Neutrophil (primary cell): Measurements from ENCODE around the gene ACADM.

ENCODE experiments used
- H3K27ac ChIP-seq: fragments of 200-600 bp; sonication (generic); 2 replicates; pipeline ENCODE4 v1.5.1; 2016; ENCODE audit warnings: mild to moderate bottlenecking, moderate library complexity
- H3K27me3 ChIP-seq: fragments of 200-600 bp; sonication (generic); 2 replicates; pipeline ENCODE4 v1.6.0; 2016; ENCODE audit warnings: mild to moderate bottlenecking
- H3K36me3 ChIP-seq: fragments of 200-600 bp; sonication (generic); 2 replicates; pipeline ENCODE4 v1.5.1; 2017
- H3K4me1 ChIP-seq, 2 experiments: fragments of 200-600 bp in 1 of 2; sonication (generic) in 1 of 2; 1 replicate in 1 of 2; 2 replicates in 1 of 2; pipeline versions ENCODE4 v1.5.1 to v1.6.1; 2013 to 2016; ENCODE audit warnings: low read depth in 1 of 2, low read length in 1 of 2, mild to moderate bottlenecking in 1 of 2, moderate library complexity in 1 of 2; ENCODE audit not compliant: control insufficient read depth in 1 of 2, insufficient read depth in 1 of 2
- H3K4me3 ChIP-seq, 2 experiments: fragments of 200-600 bp in 1 of 2; sonication (generic) in 1 of 2; 1 replicate in 1 of 2; 2 replicates in 1 of 2; pipeline ENCODE4 v1.5.1; 2013 to 2016; ENCODE audit warnings: low read depth in 1 of 2, low read length in 1 of 2, mild to moderate bottlenecking in 1 of 2, moderate library complexity in 1 of 2
- H3K9me3 ChIP-seq: fragments of 200-600 bp; sonication (generic); 2 replicates; pipeline ENCODE4 v1.5.1; 2016
- TF ChIP-seq, protein P1 (sequence below): fragments of 200-600 bp; sonication (generic); IDR thresholded peaks from 2 replicates; pipeline ENCODE4 v1.5.1; 2016; ENCODE audit warnings: antibody characterized with exemption

The ACADM gene

GRCh38 chr1:75707191-75707590, 17.3 kb upstream of the ACADM start:
- no peak overlapping the region for H3K27ac ChIP-seq
- H3K4me3 ChIP-seq = no peak overlapping the region
- TF ChIP-seq, protein P1, sequence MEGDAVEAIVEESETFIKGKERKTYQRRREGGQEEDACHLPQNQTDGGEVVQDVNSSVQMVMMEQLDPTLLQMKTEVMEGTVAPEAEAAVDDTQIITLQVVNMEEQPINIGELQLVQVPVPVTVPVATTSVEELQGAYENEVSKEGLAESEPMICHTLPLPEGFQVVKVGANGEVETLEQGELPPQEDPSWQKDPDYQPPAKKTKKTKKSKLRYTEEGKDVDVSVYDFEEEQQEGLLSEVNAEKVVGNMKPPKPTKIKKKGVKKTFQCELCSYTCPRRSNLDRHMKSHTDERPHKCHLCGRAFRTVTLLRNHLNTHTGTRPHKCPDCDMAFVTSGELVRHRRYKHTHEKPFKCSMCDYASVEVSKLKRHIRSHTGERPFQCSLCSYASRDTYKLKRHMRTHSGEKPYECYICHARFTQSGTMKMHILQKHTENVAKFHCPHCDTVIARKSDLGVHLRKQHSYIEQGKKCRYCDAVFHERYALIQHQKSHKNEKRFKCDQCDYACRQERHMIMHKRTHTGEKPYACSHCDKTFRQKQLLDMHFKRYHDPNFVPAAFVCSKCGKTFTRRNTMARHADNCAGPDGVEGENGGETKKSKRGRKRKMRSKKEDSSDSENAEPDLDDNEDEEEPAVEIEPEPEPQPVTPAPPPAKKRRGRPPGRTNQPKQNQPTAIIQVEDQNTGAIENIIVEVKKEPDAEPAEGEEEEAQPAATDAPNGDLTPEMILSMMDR = no peak

GRCh38 chr1:75708910-75709309, 15.6 kb upstream of the ACADM start:
- H3K27ac ChIP-seq = no peak overlapping the region
- no peak overlapping the region for H3K4me3 ChIP-seq
- H3K27me3 ChIP-seq = peaks cover 23% of the 10 kb centered on the region
- H3K36me3 ChIP-seq = no peaks in the 10 kb centered on the region
- TF ChIP-seq, protein P1 = no peak
- H3K9me3 ChIP-seq = no peaks in the 10 kb centered on the region
- H3K4me1 ChIP-seq = no peaks in the 10 kb centered on the region

More at GRCh38 chr1:75707191-75707590, 17.3 kb upstream of the ACADM start:
- H3K4me1 ChIP-seq = no peaks in the 10 kb centered on the region
- H3K36me3 ChIP-seq = no peaks in the 10 kb centered on the region
- no peaks in the 10 kb centered on the region for H3K9me3 ChIP-seq
- peaks cover 22% of the 10 kb centered on the region for H3K27me3 ChIP-seq

DNA sequence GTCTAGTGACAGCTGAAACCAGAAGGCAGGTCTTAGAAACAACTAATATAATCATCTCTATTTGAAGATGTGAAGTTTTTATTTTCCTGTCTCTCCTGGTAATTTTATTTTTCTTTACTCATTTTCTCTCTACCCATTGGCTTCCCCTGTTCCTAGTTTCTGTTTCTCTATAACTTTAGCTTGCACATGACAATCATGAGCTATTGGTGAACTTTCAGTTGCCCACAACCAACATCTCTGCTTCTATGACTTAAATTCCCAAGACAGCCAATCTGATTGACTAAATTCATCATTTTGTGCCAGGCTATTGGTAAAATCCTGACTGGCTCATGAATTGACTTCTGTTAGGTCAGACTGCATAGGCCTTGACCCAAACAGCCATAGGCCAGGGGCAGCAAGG, 13.7 kb upstream of the ACADM start:
- Histone ChIP-seq H3K27ac (no peak overlapping the region), H3K27me3 (peaks cover 23% of the 10 kb centered on the region), H3K4me3 (no peak overlapping the region), H3K4me1 (no peaks in the 10 kb centered on the region), H3K36me3 (no peaks in the 10 kb centered on the region), H3K9me3 (no peaks in the 10 kb centered on the region)
- TF ChIP-seq, protein P1 = no peak

- Histone ChIP-seq H3K27ac (no peak overlapping the region), H3K36me3 (no peaks in the 10 kb centered on the region), H3K4me1 (no peaks in the 10 kb centered on the region), H3K27me3 (peaks cover 23% of the 10 kb centered on the region), H3K4me3 (no peak overlapping the region), H3K9me3 (no peaks in the 10 kb centered on the region)
- TF ChIP-seq, protein P1 = no peak
Observed at GRCh38 chr1:75711846-75712245, 12.7 kb upstream of the ACADM start.

GRCh38 chr1:75712306-75712705, 12.2 kb upstream of the ACADM start:
- Histone ChIP-seq H3K4me3 (no peak overlapping the region), H3K9me3 (no peaks in the 10 kb centered on the region), H3K4me1 (no peaks in the 10 kb centered on the region), H3K36me3 (no peaks in the 10 kb centered on the region), H3K27ac (no peak overlapping the region), H3K27me3 (peaks cover 23% of the 10 kb centered on the region)
- TF ChIP-seq, protein P1 = no peak

DNA sequence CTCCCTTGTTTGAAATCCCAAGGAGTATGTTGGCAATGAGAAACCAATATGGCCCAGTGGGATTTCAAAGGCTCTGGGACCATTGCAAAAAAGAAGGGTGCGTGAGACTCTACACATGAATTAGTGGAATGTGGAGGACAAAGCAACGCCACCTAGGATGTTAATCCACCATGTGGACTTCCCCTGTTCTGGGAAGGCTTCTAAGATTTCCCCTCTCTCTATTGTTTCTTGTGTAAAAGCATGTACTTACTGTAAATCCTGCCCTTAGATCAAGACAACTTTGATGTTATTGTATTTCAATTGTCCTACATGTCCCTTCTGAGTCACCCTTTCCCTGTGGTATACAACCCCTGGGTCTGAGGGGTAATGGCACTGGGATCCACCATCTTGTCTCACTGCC, 4.7 kb upstream of the ACADM start:
- no peak overlapping the region for H3K4me3 ChIP-seq
- no peaks in the 10 kb centered on the region for H3K9me3 ChIP-seq
- no peaks in the 10 kb centered on the region for H3K27me3 ChIP-seq
- H3K4me1 ChIP-seq = peaks cover 6 to 7% of the 10 kb centered on the region in 2 experiments
- TF ChIP-seq, protein P1 = no peak
- H3K36me3 ChIP-seq = no peaks in the 10 kb centered on the region
- H3K27ac ChIP-seq = no peak overlapping the region
